Esophagus muscularis mucosa (tissue), 4 donors: ENCODE results near the gene WDHD1. TPM values are rescaled to one million over a fixed set of nuclear protein-coding genes. Genes with fewer than 3 reads are reported as not detected.

Experiments
- DNase-seq: peaks from one replicate; pipeline ENCODE4 v3.0.0-alpha.2; 2017; ENCODE audit errors: extremely low spot score
- H3K27ac ChIP-seq, 4 donors: fragments of 200-600 bp; sonication (generic); replicated peaks in 1 of 4; 1 replicate in 3 of 4; 2 replicates in 1 of 4; pipeline ENCODE4 v1.5.1; 2016 to 2019; ENCODE audit warnings: mild to moderate bottlenecking in 1 of 4
- H3K27me3 ChIP-seq, 4 donors: fragments of 200-600 bp; sonication (generic); one replicate each; pipeline versions ENCODE4 v1.5.1 to v1.6.0; 2016 to 2019
- H3K36me3 ChIP-seq, 4 donors: fragments of 200-600 bp; sonication (generic); one replicate each; pipeline ENCODE4 v1.5.1; 2016 to 2019
- H3K4me1 ChIP-seq, 4 donors: fragments of 200-600 bp; sonication (generic); one replicate each; pipeline ENCODE4 v1.5.1; 2016 to 2019
- H3K4me3 ChIP-seq, 4 donors: fragments of 200-600 bp; sonication (generic); 1 replicate in 2 of 4; 2 replicates in 2 of 4; pipeline ENCODE4 v1.5.1; 2016 to 2019; ENCODE audit warnings: mild to moderate bottlenecking in 4 of 4, moderate library complexity in 1 of 4
- H3K9me3 ChIP-seq, 4 donors: fragments of 200-600 bp; sonication (generic); 1 replicate in 3 of 4; 2 replicates in 1 of 4; pipeline ENCODE4 v1.5.1; 2016 to 2019
- EP300 ChIP-seq: sonication (generic); formaldehyde crosslinking; IDR thresholded peaks from one replicate; pipeline ENCODE4 v1.6.1; 2017; ENCODE audit warnings: antibody characterized with exemption
- POLR2A ChIP-seq: fragments of 450-650 bp; IDR thresholded peaks from one replicate; pipeline ENCODE4 v1.6.1; 2017; ENCODE audit warnings: antibody characterized with exemption, moderate library complexity, mild to moderate bottlenecking, low read depth
- POLR2AphosphoS5 ChIP-seq, 2 donors: sonication (generic); formaldehyde crosslinking; IDR thresholded peaks; one replicate each; pipeline ENCODE4 v1.6.1; 2017; ENCODE audit warnings: antibody characterized with exemption in 2 of 2
- WGBS: methylation state at CpG from one replicate; pipeline ENCODE4 v1.1.5; 2018; 5-methylcytosine and 5-hydroxymethylcytosine counted together
- intact Hi-C: fragments of 100-400 bp; cut with DNase I; formaldehyde crosslinking; loops from one replicate; pipeline ENCODE4 v1.15.1; 2023
- total RNA-seq, 4 donors: library from RNA; depleted of rRNA; stranded (reverse); fragments of >200 nt; gene quantifications; one replicate each; pipeline versions ENCODE4 v1.1.0 to v1.2.1, GENCODE V29; 2016
- TF ChIP-seq, protein P1 (sequence below), 3 experiments: fragments of 200-600 bp in 2 of 3; fragments of 450-650 bp in 1 of 3; sonication (generic) in 2 of 3; IDR thresholded peaks; one replicate each; pipeline ENCODE4 v1.5.1; 2017 to 2019; ENCODE audit warnings: antibody characterized with exemption in 3 of 3, mild to moderate bottlenecking in 2 of 3, moderate library complexity in 1 of 3

WDHD1 gene
- total RNA-seq, 4 donors from 2014 or later: 1.1 to 4.2 (median 1.4) TPM

GRCh38 chr14:54908190-54908589, 118.7 kb downstream of the WDHD1 start:
- Histone ChIP-seq H3K36me3 (no peaks in the 10 kb centered on the region), H3K9me3 (no peaks in the 10 kb centered on the region), H3K27me3 (no peaks in the 10 kb centered on the region), H3K4me3 (no peak overlapping the region), H3K4me1 (peaks cover 0 to 9% (median 6%) of the 10 kb centered on the region in 4 donors), H3K27ac (no peak overlapping the region)
- intact Hi-C loops: no loop called here
- TF ChIP-seq EP300: no peak
- TF ChIP-seq POLR2A: no peak
- TF ChIP-seq, protein P1, sequence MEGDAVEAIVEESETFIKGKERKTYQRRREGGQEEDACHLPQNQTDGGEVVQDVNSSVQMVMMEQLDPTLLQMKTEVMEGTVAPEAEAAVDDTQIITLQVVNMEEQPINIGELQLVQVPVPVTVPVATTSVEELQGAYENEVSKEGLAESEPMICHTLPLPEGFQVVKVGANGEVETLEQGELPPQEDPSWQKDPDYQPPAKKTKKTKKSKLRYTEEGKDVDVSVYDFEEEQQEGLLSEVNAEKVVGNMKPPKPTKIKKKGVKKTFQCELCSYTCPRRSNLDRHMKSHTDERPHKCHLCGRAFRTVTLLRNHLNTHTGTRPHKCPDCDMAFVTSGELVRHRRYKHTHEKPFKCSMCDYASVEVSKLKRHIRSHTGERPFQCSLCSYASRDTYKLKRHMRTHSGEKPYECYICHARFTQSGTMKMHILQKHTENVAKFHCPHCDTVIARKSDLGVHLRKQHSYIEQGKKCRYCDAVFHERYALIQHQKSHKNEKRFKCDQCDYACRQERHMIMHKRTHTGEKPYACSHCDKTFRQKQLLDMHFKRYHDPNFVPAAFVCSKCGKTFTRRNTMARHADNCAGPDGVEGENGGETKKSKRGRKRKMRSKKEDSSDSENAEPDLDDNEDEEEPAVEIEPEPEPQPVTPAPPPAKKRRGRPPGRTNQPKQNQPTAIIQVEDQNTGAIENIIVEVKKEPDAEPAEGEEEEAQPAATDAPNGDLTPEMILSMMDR (IDR thresholded peaks at IDR 0.05): no peak
- TF ChIP-seq POLR2AphosphoS5 (IDR thresholded peaks at IDR 0.05): no peak
- WGBS: 75% methylated on average over 4 of the region's 4 CpGs
- no peak for DNase-seq

- intact Hi-C loops: no loop called here
- peaks cover 0 to 19% (median 13%) of the 10 kb centered on the region in 4 donors for H3K4me1 ChIP-seq
- H3K36me3 ChIP-seq: no peaks in the 10 kb centered on the region
- no peak overlapping the region for H3K4me3 ChIP-seq
- no peaks in the 10 kb centered on the region for H3K9me3 ChIP-seq
- no peak for DNase-seq
- no peak overlapping the region for H3K27ac ChIP-seq
- no peak for TF ChIP-seq EP300
- TF ChIP-seq POLR2AphosphoS5 (IDR thresholded peaks at IDR 0.05): no peak
- TF ChIP-seq, protein P1 (IDR thresholded peaks at IDR 0.05): no peak
- no peak for TF ChIP-seq POLR2A
- no peaks in the 10 kb centered on the region for H3K27me3 ChIP-seq
Measured at GRCh38 chr14:54906075-54906474, 120.8 kb downstream of the WDHD1 start.

GRCh38 chr14:54902521-54903420, 124.1 kb downstream of the WDHD1 start, which contains the start of gene GCH1:
TSS of gene GCH1 (minus strand) at chr14:54902826. CDS start at chr14:54902663, 163 bp downstream.
- intact Hi-C loops: no loop called here
- Histone ChIP-seq H3K9me3 (no peaks in the 10 kb centered on the region), H3K4me3 (peak within 1 kb of the TSS; percentile 70 to 82 (median 76)), H3K4me1 (peaks cover 0 to 23% (median 14%) of the 10 kb centered on the region in 4 donors), H3K36me3 (no peaks in the 10 kb centered on the region), H3K27ac (peak within 1 kb of the TSS; percentile 71 to 81 (median 78)), H3K27me3 (no peaks in the 10 kb centered on the region)
- WGBS: 4% methylated on average over 12 of the region's 83 CpGs
- DNase-seq: no peak
- TF ChIP-seq EP300 (no peak), POLR2AphosphoS5 (IDR thresholded peaks at IDR 0.05) (peak; percentile 40 to 77), POLR2A (peak; percentile 11)
- TF ChIP-seq, protein P1 (IDR thresholded peaks at IDR 0.05): peak; percentile 13 to 28 (median 22)

DNA sequence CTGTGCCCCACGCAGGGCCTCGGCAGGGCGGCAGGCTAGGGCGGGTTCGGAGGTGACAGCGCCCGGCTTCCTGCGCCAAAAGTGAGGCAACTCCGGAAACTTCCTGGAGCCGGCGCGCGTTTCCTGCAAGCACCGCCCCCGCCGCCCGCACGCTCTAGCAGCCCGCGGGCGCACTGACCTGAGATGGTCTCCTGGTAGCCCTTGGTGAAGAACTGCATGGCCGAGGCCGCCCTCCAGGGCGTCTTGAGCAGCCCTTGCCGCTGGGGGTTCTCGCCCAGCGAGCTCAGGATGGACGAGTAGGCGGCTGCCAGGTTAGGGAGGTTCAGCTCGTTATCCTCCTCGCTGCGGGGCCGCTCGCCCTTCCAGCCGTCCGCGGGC, 124.8 kb downstream of the WDHD1 start:
- Histone ChIP-seq H3K4me3 (peak overlapping the region; percentile 70 to 82 (median 76)), H3K27me3 (no peaks in the 10 kb centered on the region), H3K4me1 (peaks cover 0 to 23% (median 14%) of the 10 kb centered on the region in 4 donors), H3K27ac (peak overlapping the region; percentile 71 to 81 (median 78)), H3K9me3 (no peaks in the 10 kb centered on the region), H3K36me3 (no peaks in the 10 kb centered on the region)
- intact Hi-C loops: no loop called here
- TF ChIP-seq POLR2AphosphoS5 (IDR thresholded peaks at IDR 0.05) (peak; percentile 6 to 48), EP300 (no peak)
- peak; percentile 93 for DNase-seq
- 0% methylated on average over 16 of the region's 37 CpGs for WGBS

DNA sequence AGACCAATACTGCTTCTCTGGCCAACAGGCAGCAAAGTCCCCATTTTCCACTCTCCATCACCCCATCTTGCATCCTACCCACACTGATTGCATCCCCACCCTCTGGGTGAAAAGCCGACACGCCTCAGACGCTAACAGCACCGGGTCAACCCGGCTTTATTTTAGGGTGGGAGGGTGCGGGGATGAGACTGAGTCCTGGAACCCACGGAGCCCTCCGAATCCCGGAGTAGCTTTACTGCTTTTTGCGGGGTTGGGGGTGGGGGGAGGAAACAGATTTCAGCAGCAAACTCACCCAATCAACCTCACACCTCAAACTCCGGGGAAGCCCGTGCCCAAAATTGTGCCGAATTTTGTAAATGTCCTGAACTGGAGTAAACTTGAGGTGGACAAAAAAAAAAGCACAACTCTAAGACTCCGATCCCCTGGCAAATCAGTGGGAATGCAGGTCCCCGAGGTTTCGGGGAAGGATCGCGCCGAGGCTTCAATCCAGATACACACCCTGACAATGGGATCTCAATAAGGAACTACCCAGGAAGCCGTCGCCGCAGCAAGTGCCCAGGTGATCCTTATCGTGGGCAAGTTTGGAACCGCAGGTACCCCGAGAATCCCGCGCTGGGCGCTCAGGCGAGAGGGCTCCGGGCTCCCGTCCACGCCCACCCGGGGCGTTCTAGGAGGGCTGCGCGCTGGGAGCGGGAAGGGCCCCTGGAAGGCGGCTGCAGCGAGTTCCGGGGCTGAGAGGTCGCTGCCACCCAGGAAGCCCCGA, 125.3 kb downstream of the WDHD1 start:
- H3K27ac ChIP-seq: peak overlapping the region; percentile 71 to 81 (median 78)
- no peaks in the 10 kb centered on the region for H3K36me3 ChIP-seq
- peaks cover 0 to 23% (median 14%) of the 10 kb centered on the region in 4 donors for H3K4me1 ChIP-seq
- H3K27me3 ChIP-seq: no peaks in the 10 kb centered on the region
- H3K4me3 ChIP-seq: peak overlapping the region; percentile 70 to 82 (median 76)
- WGBS: 4% methylated on average over 28 of the region's 42 CpGs
- TF ChIP-seq POLR2AphosphoS5 (IDR thresholded peaks at IDR 0.05) (no peak), EP300 (no peak), POLR2A (no peak)
- TF ChIP-seq, protein P1 (IDR thresholded peaks at IDR 0.05): no peak
- intact Hi-C loops: no loop called here
- no peak for DNase-seq
- no peaks in the 10 kb centered on the region for H3K9me3 ChIP-seq
